Measurements from ENCODE around the gene DHRSX.
"Not testable (repeated sequence)": the region's sequence is repeated elsewhere in the genome, so short reads cannot be mapped to it uniquely, and the experiment has no call there.

The DHRSX gene

DNA sequence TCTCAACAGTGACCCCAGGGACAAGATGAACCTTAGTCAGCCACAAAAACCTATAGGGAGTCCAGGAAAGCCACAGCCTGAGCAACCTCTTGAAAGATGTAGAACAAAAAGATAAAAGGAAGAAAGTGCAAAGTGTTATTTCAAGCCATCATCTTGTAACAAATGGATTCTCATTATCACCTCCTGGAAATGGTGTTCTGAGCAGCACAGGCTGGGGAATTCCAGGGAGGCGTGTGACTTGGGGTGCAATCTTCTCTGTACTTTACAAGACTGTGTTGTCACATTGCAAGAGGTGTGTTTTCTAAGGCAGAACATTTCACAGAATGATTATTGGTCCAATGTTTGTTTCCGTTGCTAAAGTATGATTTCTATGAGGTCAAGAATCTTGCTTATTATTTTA lies 214.0 kb downstream of the DHRSX start:
- no peak for DNase-seq (ENCODE audit: low spot score in 2 of 2)
- no peaks in the 10 kb centered on the region for H3K27me3 Mint-ChIP-seq
- H3K27ac Mint-ChIP-seq (ENCODE audit: low read depth), result no peak overlapping the region
- H3K36me3 Mint-ChIP-seq (ENCODE audit: insufficient read depth), result peaks cover 18% of the 10 kb centered on the region
- no peaks in the 10 kb centered on the region for H3K9me3 Mint-ChIP-seq
- no peak overlapping the region for H3K4me3 Mint-ChIP-seq
- no peaks in the 10 kb centered on the region for H3K4me1 Mint-ChIP-seq
- no peak for ATAC-seq (replicated peaks; ENCODE audit: extremely low read depth, poor library complexity, severe bottlenecking)

DNA sequence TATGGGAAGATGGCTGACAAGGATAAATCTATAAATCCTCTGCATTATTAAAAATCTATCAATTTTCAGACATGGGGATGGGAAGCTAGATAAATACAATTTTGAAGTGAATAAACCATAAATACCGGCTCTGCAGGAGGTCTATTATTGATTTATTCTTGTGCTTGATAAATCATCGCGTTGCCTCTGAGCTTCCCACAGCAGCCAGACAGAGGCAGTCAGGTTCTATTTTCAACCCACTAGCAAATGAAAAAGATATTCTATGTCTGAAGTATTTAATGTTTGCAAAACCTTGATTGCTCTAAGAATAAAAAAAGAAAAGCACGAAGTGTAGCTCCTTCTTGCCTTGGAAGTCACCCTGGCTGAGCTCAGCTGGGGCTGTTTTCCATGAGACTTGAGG lies 216.2 kb downstream of the DHRSX start:
- Mint-ChIP-seq H3K27me3 (no peaks in the 10 kb centered on the region), H3K27ac (ENCODE audit: low read depth) (no peak overlapping the region), H3K9me3 (no peaks in the 10 kb centered on the region), H3K4me1 (no peaks in the 10 kb centered on the region), H3K36me3 (ENCODE audit: insufficient read depth) (peaks cover 9% of the 10 kb centered on the region), H3K4me3 (no peak overlapping the region)
- ATAC-seq (replicated peaks; ENCODE audit: extremely low read depth, poor library complexity, severe bottlenecking), result no peak
- DNase-seq (ENCODE audit: low spot score in 2 of 2), result no peak

DNA sequence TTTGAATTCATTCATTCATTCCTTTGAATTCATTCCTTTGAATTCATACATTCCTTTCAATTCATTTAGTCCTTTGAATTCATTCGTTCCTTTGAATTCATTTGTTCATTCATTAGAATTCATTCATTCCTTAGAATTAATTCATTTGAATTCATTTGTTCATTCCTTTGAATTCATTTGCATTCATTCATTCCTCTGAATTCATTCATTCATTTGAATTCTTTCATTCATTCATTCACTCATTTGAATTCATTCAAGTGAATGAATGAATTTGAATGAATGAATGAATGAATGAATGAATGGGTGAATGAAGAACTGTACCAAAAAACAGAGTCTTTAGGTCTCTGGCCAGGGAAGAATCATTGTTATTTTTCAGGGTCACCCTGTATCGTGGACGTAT lies 216.6 kb downstream of the DHRSX start:
- Mint-ChIP-seq H3K4me1 (no peaks in the 10 kb centered on the region), H3K9me3 (no peaks in the 10 kb centered on the region), H3K36me3 (ENCODE audit: insufficient read depth) (peaks cover 9% of the 10 kb centered on the region), H3K27ac (ENCODE audit: low read depth) (no peak overlapping the region), H3K4me3 (no peak overlapping the region), H3K27me3 (no peaks in the 10 kb centered on the region)
- ATAC-seq (replicated peaks; ENCODE audit: extremely low read depth, poor library complexity, severe bottlenecking) (no peak), DNase-seq (ENCODE audit: low spot score in 2 of 2) (no peak)

DNA sequence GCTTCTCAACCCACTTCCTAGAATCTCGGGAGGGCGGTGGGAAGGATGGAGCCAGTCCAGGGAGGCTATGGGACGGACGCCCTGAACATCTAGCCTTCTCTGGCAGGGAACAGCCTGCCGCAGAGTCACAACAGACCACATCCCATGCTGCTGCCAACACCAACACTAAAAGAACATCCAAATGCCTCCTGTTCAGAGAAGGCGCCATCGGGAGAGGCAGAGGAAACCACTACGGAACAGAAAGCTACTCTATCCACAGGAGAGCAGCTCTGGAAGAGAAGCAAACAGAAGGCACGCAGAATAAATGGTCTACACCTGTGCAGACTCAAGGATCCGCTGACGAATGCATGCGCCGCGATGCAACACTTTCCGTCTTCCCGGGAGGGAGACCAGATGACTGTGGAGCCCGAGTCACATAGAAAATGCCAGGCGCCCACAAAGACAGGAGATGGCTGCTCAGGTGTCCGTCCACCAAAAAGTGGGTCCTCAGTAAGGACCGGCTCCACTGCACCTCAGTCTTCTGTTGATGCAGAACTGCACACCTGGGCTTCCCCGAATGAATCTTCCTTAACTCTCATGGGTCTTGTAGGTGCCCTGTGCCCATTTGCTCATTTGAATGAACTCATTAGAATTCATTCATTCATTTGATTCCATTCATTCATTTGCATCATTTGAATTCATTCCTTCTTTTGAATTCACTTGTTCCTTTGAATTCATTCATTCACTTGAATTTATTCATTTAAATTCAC lies 217.5 kb downstream of the DHRSX start:
- Mint-ChIP-seq H3K27me3 (no peaks in the 10 kb centered on the region), H3K4me3 (no peak overlapping the region), H3K9me3 (no peaks in the 10 kb centered on the region), H3K36me3 (ENCODE audit: insufficient read depth) (peaks cover 9% of the 10 kb centered on the region), H3K4me1 (no peaks in the 10 kb centered on the region), H3K27ac (ENCODE audit: low read depth) (no peak overlapping the region)
- no peak for ATAC-seq (replicated peaks; ENCODE audit: extremely low read depth, poor library complexity, severe bottlenecking)
- DNase-seq (ENCODE audit: low spot score in 2 of 2), result no peak

DNA sequence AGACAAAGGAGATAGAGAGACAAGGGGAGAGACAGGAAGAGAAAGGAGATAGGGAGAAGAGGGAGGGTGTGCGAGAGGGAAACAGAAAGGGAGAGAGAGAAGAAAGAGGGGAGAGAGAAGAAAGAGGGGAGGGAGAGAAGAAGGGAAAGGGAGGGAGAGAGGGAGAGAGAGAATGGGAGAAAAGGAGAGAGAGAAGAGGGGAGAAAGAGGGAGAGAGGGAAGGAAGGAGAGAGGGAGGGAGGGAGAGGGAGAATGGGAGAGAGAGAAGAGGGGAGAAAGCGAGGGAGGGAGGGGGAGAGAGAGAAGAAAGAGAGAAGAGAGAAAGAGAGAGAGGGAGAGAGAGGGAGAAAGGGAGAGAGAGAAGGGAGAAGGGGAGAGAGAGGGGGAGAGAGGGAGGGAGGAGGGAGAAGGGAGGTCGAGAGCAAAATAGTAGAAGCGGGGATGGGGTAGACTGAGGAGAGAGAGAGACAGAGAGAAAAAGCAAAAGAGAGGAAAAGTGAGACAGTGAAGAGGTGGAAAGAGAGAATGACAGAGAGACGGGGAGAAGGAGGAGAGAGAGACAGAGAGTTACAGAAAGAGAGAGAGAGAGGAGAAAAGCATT lies 218.2 kb downstream of the DHRSX start:
- Mint-ChIP-seq H3K4me1 (no peaks in the 10 kb centered on the region), H3K27ac (ENCODE audit: low read depth) (no peak overlapping the region), H3K36me3 (ENCODE audit: insufficient read depth) (peaks cover 9% of the 10 kb centered on the region), H3K4me3 (no peak overlapping the region), H3K27me3 (no peaks in the 10 kb centered on the region), H3K9me3 (no peaks in the 10 kb centered on the region)
- DNase-seq (ENCODE audit: low spot score in 2 of 2), result no peak
- ATAC-seq (replicated peaks; ENCODE audit: extremely low read depth, poor library complexity, severe bottlenecking), result no peak

DNA sequence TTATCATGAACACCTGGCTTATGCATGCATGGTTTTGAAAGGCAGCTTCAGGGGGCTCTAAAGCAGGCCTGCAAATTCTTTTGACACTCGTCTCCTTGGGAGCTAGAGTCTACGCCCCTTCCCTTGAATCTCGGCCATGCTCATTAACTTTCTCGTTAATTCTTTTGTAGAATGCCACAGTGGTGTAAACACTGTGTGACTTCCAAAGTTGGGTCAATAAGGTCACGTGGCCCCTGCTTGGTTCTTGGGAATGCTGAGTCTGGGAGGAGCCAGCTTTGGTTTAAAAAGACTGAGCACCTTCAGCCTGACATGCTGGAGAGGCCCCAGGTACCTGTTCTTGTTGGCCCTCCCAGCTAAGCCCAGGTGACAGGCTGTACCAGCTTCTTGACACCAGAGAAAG lies 228.4 kb downstream of the DHRSX start:
- no peaks in the 10 kb centered on the region for H3K36me3 Mint-ChIP-seq (ENCODE audit: insufficient read depth)
- no peak for ATAC-seq (replicated peaks; ENCODE audit: extremely low read depth, poor library complexity, severe bottlenecking)

DNA sequence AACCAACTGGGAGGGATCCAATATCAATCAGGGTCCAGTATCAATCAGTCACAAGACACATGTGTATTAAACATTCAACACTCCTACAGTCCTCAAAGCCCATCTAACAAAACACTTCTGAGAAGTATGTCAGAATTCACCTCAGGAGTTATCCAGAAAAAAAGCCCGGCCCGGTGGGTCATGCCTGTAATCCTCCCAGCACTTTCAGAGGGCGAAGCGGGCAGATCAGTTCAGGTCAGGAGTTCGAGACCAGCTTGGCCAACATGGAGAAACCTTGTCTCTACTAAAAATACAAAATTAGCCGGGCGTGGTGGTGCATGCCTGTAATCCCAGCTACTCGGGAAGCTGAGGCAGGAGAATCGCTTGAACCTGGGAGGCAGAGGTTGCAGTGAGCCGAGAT lies 229.2 kb downstream of the DHRSX start:
- not testable (repeated sequence) for ATAC-seq (replicated peaks; ENCODE audit: extremely low read depth, poor library complexity, severe bottlenecking); H3K4me1 Mint-ChIP-seq; H3K36me3 Mint-ChIP-seq (ENCODE audit: insufficient read depth); H3K27ac Mint-ChIP-seq (ENCODE audit: low read depth); H3K9me3 Mint-ChIP-seq; H3K27me3 Mint-ChIP-seq; DNase-seq (ENCODE audit: low spot score in 2 of 2); H3K4me3 Mint-ChIP-seq

More for the DNA sequence above, 228.4 kb downstream of the DHRSX start:
- no peak for DNase-seq (ENCODE audit: low spot score in 2 of 2)
- peaks cover 5% of the 10 kb centered on the region for H3K9me3 Mint-ChIP-seq
- no peak overlapping the region for H3K27ac Mint-ChIP-seq (ENCODE audit: low read depth)
- no peaks in the 10 kb centered on the region for H3K27me3 Mint-ChIP-seq
- H3K4me1 Mint-ChIP-seq, result peaks cover 6% of the 10 kb centered on the region
- H3K4me3 Mint-ChIP-seq, result no peak overlapping the region

DNA sequence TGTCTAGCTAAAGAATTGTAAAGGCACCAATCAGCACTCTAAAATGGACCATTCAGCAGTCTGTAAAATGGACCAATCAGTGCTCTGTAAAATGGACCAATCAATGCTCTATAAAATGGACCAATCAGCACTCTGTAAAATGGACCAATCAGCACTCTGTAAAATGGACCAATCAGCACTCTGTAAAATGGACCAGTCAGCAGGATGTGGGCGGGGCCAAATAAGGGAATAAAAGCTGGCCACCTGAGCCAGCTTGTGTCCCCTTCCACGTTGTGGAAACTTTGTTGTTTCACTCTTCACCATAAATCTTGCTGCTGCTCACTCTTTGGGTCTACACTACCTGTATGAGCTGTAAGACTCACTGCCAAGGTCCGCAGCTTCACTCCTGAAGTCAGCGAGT lies 230.0 kb downstream of the DHRSX start:
- not testable (repeated sequence) for H3K9me3 Mint-ChIP-seq; ATAC-seq (replicated peaks; ENCODE audit: extremely low read depth, poor library complexity, severe bottlenecking); DNase-seq (ENCODE audit: low spot score in 2 of 2); H3K27ac Mint-ChIP-seq (ENCODE audit: low read depth); H3K36me3 Mint-ChIP-seq (ENCODE audit: insufficient read depth); H3K27me3 Mint-ChIP-seq; H3K4me3 Mint-ChIP-seq; H3K4me1 Mint-ChIP-seq

DNA sequence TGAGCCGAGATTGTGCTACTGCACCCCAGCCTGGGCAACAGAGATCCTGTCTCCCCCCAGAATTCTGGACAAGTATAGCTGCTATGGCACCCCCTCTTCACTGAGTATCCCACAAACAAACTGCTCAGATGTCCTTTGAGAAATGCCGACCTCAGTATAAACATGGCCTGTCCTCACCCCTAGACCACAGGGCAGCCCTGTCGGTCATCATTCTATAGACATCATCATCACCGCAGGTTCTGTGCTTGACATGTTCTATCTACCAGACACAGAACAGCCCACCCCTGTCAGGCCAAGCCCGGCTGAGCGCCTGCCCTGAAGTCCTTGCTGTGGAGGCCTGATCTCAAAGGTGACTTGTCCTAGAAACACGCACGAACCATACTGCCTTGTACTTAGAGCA lies 232.9 kb downstream of the DHRSX start:
- H3K36me3 Mint-ChIP-seq (ENCODE audit: insufficient read depth), result peaks cover 18% of the 10 kb centered on the region
- DNase-seq (ENCODE audit: low spot score in 2 of 2) (no peak), ATAC-seq (replicated peaks; ENCODE audit: extremely low read depth, poor library complexity, severe bottlenecking) (no peak)
- peaks cover 4% of the 10 kb centered on the region for H3K4me1 Mint-ChIP-seq
- H3K27ac Mint-ChIP-seq (ENCODE audit: low read depth), result no peak overlapping the region
- H3K9me3 Mint-ChIP-seq, result peaks cover 5% of the 10 kb centered on the region
- H3K27me3 Mint-ChIP-seq, result no peaks in the 10 kb centered on the region
- no peak overlapping the region for H3K4me3 Mint-ChIP-seq

DNA sequence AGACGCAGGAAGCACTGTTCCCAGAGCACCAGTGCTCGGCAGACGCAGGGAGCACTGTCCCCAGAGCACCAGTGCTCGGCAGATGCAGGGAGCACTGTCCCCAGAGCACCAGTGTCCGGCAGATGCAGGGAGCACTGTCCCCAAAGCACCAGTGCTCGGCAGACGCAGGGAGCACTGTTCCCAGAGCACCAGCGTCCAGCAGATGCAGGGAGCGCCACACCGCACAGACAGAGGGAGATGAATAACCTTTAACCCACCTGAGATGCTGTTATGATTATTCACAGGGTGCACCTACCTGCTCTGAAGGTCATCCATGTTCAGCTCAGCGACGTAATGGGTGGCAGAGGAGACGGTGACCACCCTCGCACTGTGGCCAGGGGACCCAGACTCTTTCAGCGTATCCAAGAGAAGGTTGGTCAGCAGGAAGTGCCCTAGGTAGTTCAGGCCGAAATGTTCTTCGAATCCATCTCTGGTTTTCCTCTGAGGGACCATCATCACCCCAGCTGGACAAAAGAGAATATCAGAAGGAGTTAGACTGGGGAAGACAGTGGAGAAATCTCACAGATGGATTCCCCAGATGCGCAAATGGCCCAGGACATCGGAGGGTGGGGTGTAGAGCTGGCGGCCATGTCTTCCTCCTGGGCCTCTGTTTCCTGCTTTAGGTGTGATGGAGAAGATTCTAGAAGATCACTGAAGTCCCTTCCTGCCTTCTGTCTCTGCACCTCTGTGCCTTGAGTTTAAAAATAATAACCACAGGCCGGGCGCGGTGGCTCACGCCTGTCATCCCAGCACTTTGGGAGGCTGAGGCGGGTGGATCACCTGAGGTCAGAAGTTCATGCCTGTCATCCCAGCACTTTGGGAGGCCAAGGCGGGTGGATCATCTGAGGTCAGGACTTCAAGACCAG lies 234.1 kb downstream of the DHRSX start:
- Mint-ChIP-seq H3K4me3 (no peak overlapping the region), H3K4me1 (peaks cover 10% of the 10 kb centered on the region), H3K9me3 (peaks cover 5% of the 10 kb centered on the region), H3K27me3 (no peaks in the 10 kb centered on the region), H3K36me3 (ENCODE audit: insufficient read depth) (peaks cover 22% of the 10 kb centered on the region), H3K27ac (ENCODE audit: low read depth) (no peak overlapping the region)
- DNase-seq (ENCODE audit: low spot score in 2 of 2) (peak in 1 of 2 donors; percentile 35), ATAC-seq (replicated peaks; ENCODE audit: extremely low read depth, poor library complexity, severe bottlenecking) (peak; percentile 47)

DNA sequence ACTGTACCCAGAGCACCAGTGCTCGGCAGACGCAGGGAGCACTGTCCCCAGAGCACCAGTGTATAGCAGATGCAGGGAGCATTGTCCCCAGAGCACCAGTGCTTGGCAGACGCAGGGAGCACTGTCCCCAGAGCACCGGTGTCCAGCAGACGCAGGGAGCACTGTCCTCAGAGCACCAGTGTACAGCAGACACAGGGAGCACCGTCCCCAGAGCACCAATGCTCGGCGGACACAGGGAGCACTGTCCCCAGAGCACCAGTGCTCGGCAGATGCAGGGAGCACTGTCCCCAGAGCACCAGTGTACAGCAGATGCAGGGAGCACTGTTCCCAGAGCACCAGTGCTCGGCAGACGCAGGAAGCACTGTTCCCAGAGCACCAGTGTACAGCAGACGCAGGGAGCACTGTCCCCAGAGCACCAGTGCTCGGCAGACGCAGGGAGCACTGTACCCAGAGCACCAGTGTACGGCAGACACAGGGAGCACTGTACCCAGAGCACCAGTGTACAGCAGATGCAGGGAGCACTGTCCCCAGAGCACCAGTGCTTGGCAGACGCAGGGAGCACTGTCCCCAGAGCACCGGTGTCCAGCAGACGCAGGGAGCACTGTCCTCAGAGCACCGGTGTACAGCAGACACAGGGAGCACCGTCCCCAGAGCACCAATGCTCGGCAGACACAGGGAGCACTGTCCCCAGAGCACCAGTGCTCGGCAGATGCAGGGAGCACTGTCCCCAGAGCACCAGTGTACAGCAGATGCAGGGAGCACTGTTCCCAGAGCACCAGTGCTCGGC lies 234.9 kb downstream of the DHRSX start:
- not testable (repeated sequence) for DNase-seq (ENCODE audit: low spot score in 2 of 2); H3K4me1 Mint-ChIP-seq; H3K9me3 Mint-ChIP-seq; H3K27ac Mint-ChIP-seq (ENCODE audit: low read depth); H3K27me3 Mint-ChIP-seq; H3K4me3 Mint-ChIP-seq; ATAC-seq (replicated peaks; ENCODE audit: extremely low read depth, poor library complexity, severe bottlenecking)
- peaks cover 26% of the 10 kb centered on the region for H3K36me3 Mint-ChIP-seq (ENCODE audit: insufficient read depth)
